MG63 (cell line): Measurements from ENCODE around the gene FOXM1. TPM values are rescaled to one million over a fixed set of nuclear protein-coding genes. Genes with fewer than 3 reads are reported as not detected.
"Not testable (repeated sequence)": the region's sequence is repeated elsewhere in the genome, so short reads cannot be mapped to it uniquely, and the experiment has no call there.

Experiments
- DNase-seq: peaks from one replicate; pipeline ENCODE4 v3.0.0-alpha.2; 2020
- H3K27me3 ChIP-seq: fragments of 250-450 bp; sonication (Bioruptor Pico); 2 replicates; pipeline ENCODE4 v1.5.1; 2020; ENCODE audit warnings: mild to moderate bottlenecking, moderate library complexity
- H3K36me3 ChIP-seq: fragments of 250-450 bp; sonication (Bioruptor Pico); 2 replicates; pipeline ENCODE4 v1.5.1; 2020; ENCODE audit warnings: mild to moderate bottlenecking, moderate library complexity
- H3K4me3 ChIP-seq: fragments of 250-450 bp; sonication (Bioruptor Pico); 2 replicates; pipeline ENCODE4 v1.5.1; 2020; ENCODE audit warnings: mild to moderate bottlenecking, moderate library complexity
- H3K9me3 ChIP-seq: fragments of 250-450 bp; sonication (Bioruptor Pico); 2 replicates; pipeline ENCODE4 v1.5.1; 2020; ENCODE audit warnings: mild to moderate bottlenecking, moderate library complexity
- total RNA-seq: library from RNA; depleted of rRNA; stranded (reverse); fragments of >200 nt; shearing (Covaris generic); gene quantifications from 2 replicates; pipeline ENCODE4 v1.2.3, GENCODE V29; 2014; ENCODE audit warnings: low replicate concordance

The FOXM1 gene
- total RNA-seq, 1 experiment from 2014 or later: 24.5 TPM

- peaks cover 25% of the 10 kb centered on the region for H3K36me3 ChIP-seq
- DNase-seq: peak; percentile 98
- H3K27me3 ChIP-seq: no peaks in the 10 kb centered on the region
- H3K4me3 ChIP-seq: peak within 1 kb of the TSS; percentile 82
- H3K9me3 ChIP-seq: no peaks in the 10 kb centered on the region
Observed at GRCh38 chr12:2890388-2891239, 13.6 kb upstream of the FOXM1 start, which contains the start of gene TULP3. TULP3 (plus strand) TSS chr12:2890891; CDS start chr12:2890948, 57 bp downstream.

- Histone ChIP-seq H3K36me3 (peaks cover 28% of the 10 kb centered on the region), H3K9me3 (no peaks in the 10 kb centered on the region), H3K27me3 (no peaks in the 10 kb centered on the region), H3K4me3 (peak overlapping the region; percentile 82)
- DNase-seq: no peak
Observed at GRCh38 chr12:2890001-2890387, 13.0 kb upstream of the FOXM1 start.

- Histone ChIP-seq H3K27me3 (no peaks in the 10 kb centered on the region), H3K4me3 (no peak overlapping the region), H3K9me3 (no peaks in the 10 kb centered on the region), H3K36me3 (peaks cover 31% of the 10 kb centered on the region)
- no peak for DNase-seq
Observed at GRCh38 chr12:2886768-2887450, 9.9 kb upstream of the FOXM1 start.

- no peak for DNase-seq
- no peaks in the 10 kb centered on the region for H3K9me3 ChIP-seq
- H3K36me3 ChIP-seq: peaks cover 44% of the 10 kb centered on the region
- H3K27me3 ChIP-seq: no peaks in the 10 kb centered on the region
- no peak overlapping the region for H3K4me3 ChIP-seq
Observed at GRCh38 chr12:2884810-2885209, 7.8 kb upstream of the FOXM1 start.

- no peaks in the 10 kb centered on the region for H3K27me3 ChIP-seq
- peaks cover 35% of the 10 kb centered on the region for H3K36me3 ChIP-seq
- no peaks in the 10 kb centered on the region for H3K9me3 ChIP-seq
- no peak overlapping the region for H3K4me3 ChIP-seq
- no peak for DNase-seq
Observed at GRCh38 chr12:2879853-2880252, 2.9 kb upstream of the FOXM1 start.

- peaks cover 49% of the 10 kb centered on the region for H3K36me3 ChIP-seq
- H3K9me3 ChIP-seq: no peaks in the 10 kb centered on the region
- peak overlapping the region; percentile 82 for H3K4me3 ChIP-seq
- DNase-seq: no peak
- no peaks in the 10 kb centered on the region for H3K27me3 ChIP-seq
Observed at GRCh38 chr12:2877953-2878732, 1.2 kb upstream of the FOXM1 start.

GRCh38 chr12:2876431-2877046 lies 435 bp downstream of the FOXM1 start:
- no peaks in the 10 kb centered on the region for H3K9me3 ChIP-seq
- no peak for DNase-seq
- peaks cover 65% of the 10 kb centered on the region for H3K36me3 ChIP-seq
- H3K4me3 ChIP-seq: peak overlapping the region; percentile 82
- H3K27me3 ChIP-seq: no peaks in the 10 kb centered on the region

GRCh38 chr12:2868986-2869632 lies 7.9 kb downstream of the FOXM1 start:
- peaks cover 81% of the 10 kb centered on the region for H3K36me3 ChIP-seq
- DNase-seq, H3K4me3 ChIP-seq, H3K9me3 ChIP-seq, H3K27me3 ChIP-seq: not testable (repeated sequence)

- peaks cover 74% of the 10 kb centered on the region for H3K36me3 ChIP-seq
- no peak overlapping the region for H3K4me3 ChIP-seq
- DNase-seq: no peak
- no peaks in the 10 kb centered on the region for H3K27me3 ChIP-seq
- H3K9me3 ChIP-seq: no peaks in the 10 kb centered on the region
Observed at GRCh38 chr12:2864198-2864597, 12.8 kb downstream of the FOXM1 start.

GRCh38 chr12:2863402-2863801 lies 13.6 kb downstream of the FOXM1 start:
- H3K4me3 ChIP-seq, H3K9me3 ChIP-seq, H3K27me3 ChIP-seq, DNase-seq: not testable (repeated sequence)
- peaks cover 73% of the 10 kb centered on the region for H3K36me3 ChIP-seq

- no peak overlapping the region for H3K4me3 ChIP-seq
- no peak for DNase-seq
- H3K27me3 ChIP-seq: no peaks in the 10 kb centered on the region
- peaks cover 68% of the 10 kb centered on the region for H3K36me3 ChIP-seq
- H3K9me3 ChIP-seq: no peaks in the 10 kb centered on the region
Observed at GRCh38 chr12:2862876-2863275, 14.1 kb downstream of the FOXM1 start.

- Histone ChIP-seq H3K4me3 (no peak overlapping the region), H3K36me3 (peaks cover 47% of the 10 kb centered on the region), H3K27me3 (no peaks in the 10 kb centered on the region), H3K9me3 (no peaks in the 10 kb centered on the region)
- no peak for DNase-seq
Observed at GRCh38 chr12:2860170-2860569, 16.8 kb downstream of the FOXM1 start.

- Histone ChIP-seq H3K9me3 (no peaks in the 10 kb centered on the region), H3K4me3 (no peak overlapping the region), H3K27me3 (no peaks in the 10 kb centered on the region), H3K36me3 (peaks cover 35% of the 10 kb centered on the region)
- DNase-seq: no peak
Observed at GRCh38 chr12:2858944-2859421, 18.0 kb downstream of the FOXM1 start.

- peaks cover 32% of the 10 kb centered on the region for H3K36me3 ChIP-seq
- no peaks in the 10 kb centered on the region for H3K27me3 ChIP-seq
- no peaks in the 10 kb centered on the region for H3K9me3 ChIP-seq
Observed at GRCh38 chr12:2858334-2858733, 18.6 kb downstream of the FOXM1 start.

GRCh38 chr12:2857576-2857975 lies 19.4 kb downstream of the FOXM1 start:
- DNase-seq: no peak
- H3K36me3 ChIP-seq: peaks cover 30% of the 10 kb centered on the region
- H3K4me3 ChIP-seq: no peak overlapping the region
- no peaks in the 10 kb centered on the region for H3K27me3 ChIP-seq
- no peaks in the 10 kb centered on the region for H3K9me3 ChIP-seq

More at GRCh38 chr12:2858334-2858733, 18.6 kb downstream of the FOXM1 start:
- DNase-seq: no peak
- H3K4me3 ChIP-seq: no peak overlapping the region

GRCh38 chr12:2857021-2857431 lies 19.9 kb downstream of the FOXM1 start, which contains the start of gene TEX52:
TEX52 (minus strand) TSS chr12:2857039; CDS start chr12:2857026, 13 bp downstream.
- Histone ChIP-seq H3K36me3 (peaks cover 26% of the 10 kb centered on the region), H3K27me3 (no peaks in the 10 kb centered on the region), H3K9me3 (no peaks in the 10 kb centered on the region), H3K4me3 (no peak within 1 kb of the TSS)
- no peak for DNase-seq
